ENCODE data around the gene CCDC127. TPM values are rescaled to one million over a fixed set of nuclear protein-coding genes. Genes with fewer than 3 reads are reported as not detected.
"Not testable (repeated sequence)": the region's sequence is repeated elsewhere in the genome, so short reads cannot be mapped to it uniquely, and the experiment has no call there.

CCDC127 gene
- total and polyA plus RNA-seq, 10 donors, result 1.2 to 8.9 (median 3.6) TPM

- Histone ChIP-seq H3K27ac (no peak overlapping the region), H3K4me3 (no peak overlapping the region), H3K4me1 (peaks cover 0 to 7% (median 0%) of the 10 kb centered on the region in 6 donors), H3K27me3 (replicated peaks in 1 of 7) (peaks cover 0 to 1% (median 0%) of the 10 kb centered on the region in 7 donors), H3K36me3 (peaks cover 0 to 25% (median 7%) of the 10 kb centered on the region in 6 donors), H3K9me3 (no peaks in the 10 kb centered on the region)
- TF ChIP-seq POLR2A (IDR thresholded peaks at IDR 0.05), result no peak
- no peak for TF ChIP-seq CTCF (IDR thresholded peaks at IDR 0.05 in 8 of 11, conservative IDR thresholded peaks at IDR 0.05 in 3 of 11)
- TF ChIP-seq POLR2AphosphoS5 (IDR thresholded peaks at IDR 0.05), result no peak
- DNase-seq, result peak; percentile 69
- intact Hi-C loops (cut with DNase I; ENCODE audit: low total_unique reads), result no loop called here
- 95 to 98% (median 96%) methylated on average over 21 of the region's 21 CpGs for WGBS, 5 donors
These were observed 19.3 kb downstream of the CCDC127 start for GRCh38 chr5:198516-199196.

GRCh38 chr5:197892-198489, 20.0 kb downstream of the CCDC127 start:
- H3K27ac ChIP-seq, result no peak overlapping the region
- no peak overlapping the region for H3K4me3 ChIP-seq
- peaks cover 0 to 8% (median 0%) of the 10 kb centered on the region in 7 donors for H3K27me3 ChIP-seq (replicated peaks in 1 of 7)
- TF ChIP-seq POLR2AphosphoS5 (IDR thresholded peaks at IDR 0.05) (no peak), POLR2A (IDR thresholded peaks at IDR 0.05) (no peak), CTCF (IDR thresholded peaks at IDR 0.05 in 8 of 11, conservative IDR thresholded peaks at IDR 0.05 in 3 of 11) (no peak)
- no peaks in the 10 kb centered on the region for H3K9me3 ChIP-seq
- WGBS, 5 donors, result 84 to 95% (median 87%) methylated on average over 12 of the region's 12 CpGs
- H3K4me1 ChIP-seq, result peaks cover 0 to 7% (median 0%) of the 10 kb centered on the region in 6 donors
- intact Hi-C loops (cut with DNase I; ENCODE audit: low total_unique reads), result no loop called here
- peaks cover 0 to 19% (median under 1%) of the 10 kb centered on the region in 6 donors for H3K36me3 ChIP-seq
- peak; percentile 50 for DNase-seq

GRCh38 chr5:197031-197430, 20.9 kb downstream of the CCDC127 start:
- Histone ChIP-seq H3K27me3 (replicated peaks in 1 of 7) (peaks cover 0 to 18% (median 4%) of the 10 kb centered on the region in 7 donors), H3K36me3 (peaks cover 0 to 15% (median 0%) of the 10 kb centered on the region in 6 donors)
- peak; percentile 18 for DNase-seq
- H3K27ac ChIP-seq; H3K4me1 ChIP-seq; H3K4me3 ChIP-seq; intact Hi-C loops (cut with DNase I; ENCODE audit: low total_unique reads); H3K9me3 ChIP-seq: not testable (repeated sequence)
- 60 to 81% (median 75%) methylated on average over 18 of the region's 18 CpGs for WGBS, 5 donors

DNA sequence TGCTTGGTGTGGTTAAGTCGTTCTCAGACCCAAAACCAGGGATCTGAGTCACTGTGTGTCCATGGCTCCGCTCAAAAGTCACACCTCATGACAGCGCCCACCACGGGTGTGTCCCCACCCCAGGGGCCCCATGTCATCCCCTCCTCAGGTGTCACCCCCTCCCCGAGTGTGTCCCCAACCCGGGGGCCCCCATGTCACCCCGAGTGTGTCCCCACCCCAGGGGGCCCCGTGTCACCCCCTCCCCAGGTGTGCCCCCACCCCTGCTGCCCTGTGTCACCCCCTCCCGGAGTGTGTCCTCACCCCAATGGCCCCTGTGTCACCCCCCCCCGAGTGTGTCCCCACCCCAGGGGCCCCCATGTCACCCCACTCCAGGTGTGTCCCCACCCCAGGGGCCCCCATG, 21.6 kb downstream of the CCDC127 start:
- Histone ChIP-seq H3K4me1 (peaks cover 0 to 10% (median 5%) of the 10 kb centered on the region in 6 donors), H3K4me3 (no peak overlapping the region), H3K27ac (no peak overlapping the region), H3K27me3 (replicated peaks in 1 of 7) (peaks cover 0 to 24% (median 11%) of the 10 kb centered on the region in 7 donors), H3K9me3 (no peaks in the 10 kb centered on the region), H3K36me3 (peaks cover 0 to 15% (median 0%) of the 10 kb centered on the region in 6 donors)
- intact Hi-C loops (cut with DNase I; ENCODE audit: low total_unique reads), result no loop called here
- 74 to 94% (median 80%) methylated on average over 5 to 10 of the region's 10 CpGs for WGBS, 5 donors
- TF ChIP-seq CTCF (IDR thresholded peaks at IDR 0.05 in 8 of 11, conservative IDR thresholded peaks at IDR 0.05 in 3 of 11) (no peak), POLR2AphosphoS5 (IDR thresholded peaks at IDR 0.05) (no peak), POLR2A (IDR thresholded peaks at IDR 0.05) (no peak)
- peak; percentile 61 for DNase-seq

All from spleen (tissue), 11 donors.